Body of pancreas (tissue), 4 donors: ENCODE measurements around the gene ALDH3B2. TPM values are rescaled to one million over a fixed set of nuclear protein-coding genes. Genes with fewer than 3 reads are reported as not detected.

ENCODE experiments used
- ATAC-seq: fragments of 150-250 bp; one replicate; pipeline ENCODE4 v1.9.1; 2016
- DNase-seq, 4 donors: peaks; one replicate each; pipeline ENCODE4 v3.0.0-alpha.2; 2019
- H3K27ac ChIP-seq, 4 donors: fragments of 200-600 bp; sonication (generic); 1 replicate in 3 of 4; 2 replicates in 1 of 4; pipeline versions ENCODE4 v1.5.1 to v1.6.1; 2016 to 2019; ENCODE audit warnings: mild to moderate bottlenecking in 1 of 4, mixed read lengths in 1 of 4, moderate library complexity in 1 of 4
- H3K27me3 ChIP-seq, 2 donors: fragments of 200-600 bp; sonication (generic); one replicate each; pipeline ENCODE4 v1.6.0; 2016; ENCODE audit warnings: mild to moderate bottlenecking in 1 of 2
- H3K36me3 ChIP-seq, 2 donors: fragments of 200-600 bp; sonication (generic); replicated peaks in 1 of 2; 2 replicates each; pipeline ENCODE4 v1.5.1; 2016; ENCODE audit warnings: low read depth in 2 of 2; ENCODE audit not compliant: insufficient read depth in 1 of 2
- H3K4me1 ChIP-seq: fragments of 200-600 bp; sonication (generic); one replicate; pipeline ENCODE4 v1.6.0; 2016
- H3K4me3 ChIP-seq, 2 donors: fragments of 200-600 bp; sonication (generic); 1 replicate in 1 of 2; 2 replicates in 1 of 2; pipeline ENCODE4 v1.5.1; 2016 to 2019
- H3K9me3 ChIP-seq, 3 donors: fragments of 200-600 bp; sonication (generic); 1 replicate in 2 of 3; 2 replicates in 1 of 3; pipeline ENCODE4 v1.5.1; 2016
- POLR2A ChIP-seq, 3 donors: fragments of 450-650 bp; IDR thresholded peaks; one replicate each; pipeline ENCODE4 v1.6.1; 2016; ENCODE audit warnings: antibody characterized with exemption in 3 of 3, mild to moderate bottlenecking in 2 of 3
- WGBS, 2 donors: methylation state at CpG; one replicate each; pipeline ENCODE4 v1.1.5; 2017; 5-methylcytosine and 5-hydroxymethylcytosine counted together
- intact Hi-C: fragments of 100-400 bp; cut with DNase I; formaldehyde crosslinking; loops from one replicate; pipeline ENCODE4 v1.15.1; 2023
- total RNA-seq, 2 donors: library from RNA; depleted of rRNA; stranded (reverse); fragments of >200 nt; gene quantifications; one replicate each; pipeline ENCODE4 v1.1.0, GENCODE V29; 2016
- TF ChIP-seq, protein P1 (sequence below), 7 experiments: fragments of 450-650 bp in 4 of 7; fragments of 200-600 bp in 3 of 7; sonication (generic) in 3 of 7; IDR thresholded peaks; one replicate each; pipeline ENCODE4 v1.5.1; 2016 to 2019; ENCODE audit warnings: antibody characterized with exemption in 7 of 7

The ALDH3B2 gene
- total RNA-seq, 2 donors from 2014 or later, result not detected

DNA sequence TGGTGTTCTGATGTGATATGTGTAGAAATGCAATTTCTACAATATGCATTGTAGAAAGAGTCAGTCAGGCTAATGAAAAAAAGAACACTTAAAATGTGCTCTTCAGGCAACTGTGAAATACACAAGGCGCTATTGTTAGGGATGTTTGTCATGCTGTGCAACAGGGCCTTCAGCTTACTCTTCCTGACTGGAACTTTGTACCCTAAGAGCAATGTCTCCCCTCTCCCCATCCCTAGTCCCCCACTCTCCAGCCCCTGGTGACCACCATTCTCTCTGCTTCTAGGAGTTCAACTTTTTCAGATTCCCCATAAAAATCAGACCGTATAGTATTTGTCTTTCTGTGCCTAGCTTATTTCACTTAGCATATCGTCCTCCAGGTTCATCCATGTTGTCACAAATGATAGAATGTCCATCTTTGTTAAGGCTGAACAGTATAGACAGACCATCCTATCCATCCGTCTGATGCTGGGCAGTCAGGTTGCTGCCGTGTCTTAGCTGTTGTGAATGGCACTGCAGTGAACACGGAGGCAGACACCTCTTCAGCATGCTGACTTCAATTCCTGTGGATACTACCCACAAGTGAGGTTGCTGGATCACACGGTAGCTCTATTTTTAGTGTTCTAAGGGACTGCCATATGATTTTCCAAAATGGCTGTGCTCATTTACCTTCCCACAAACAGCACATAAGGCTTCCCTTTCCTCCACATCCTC, 57.0 kb downstream of the ALDH3B2 start:
- DNase-seq (no peak), ATAC-seq (no peak)
- Histone ChIP-seq H3K27ac (no peak overlapping the region), H3K4me1 (peaks cover 16% of the 10 kb centered on the region), H3K27me3 (no peaks in the 10 kb centered on the region), H3K4me3 (no peak overlapping the region), H3K9me3 (no peaks in the 10 kb centered on the region), H3K36me3 (peaks cover 0 to 2% of the 10 kb centered on the region in 2 donors)
- WGBS, 2 donors, result 71 to 84% methylated on average over 7 of the region's 7 CpGs
- intact Hi-C loops, result no loop called here
- TF ChIP-seq POLR2A (IDR thresholded peaks at IDR 0.05), result no peak
- TF ChIP-seq, protein P1, sequence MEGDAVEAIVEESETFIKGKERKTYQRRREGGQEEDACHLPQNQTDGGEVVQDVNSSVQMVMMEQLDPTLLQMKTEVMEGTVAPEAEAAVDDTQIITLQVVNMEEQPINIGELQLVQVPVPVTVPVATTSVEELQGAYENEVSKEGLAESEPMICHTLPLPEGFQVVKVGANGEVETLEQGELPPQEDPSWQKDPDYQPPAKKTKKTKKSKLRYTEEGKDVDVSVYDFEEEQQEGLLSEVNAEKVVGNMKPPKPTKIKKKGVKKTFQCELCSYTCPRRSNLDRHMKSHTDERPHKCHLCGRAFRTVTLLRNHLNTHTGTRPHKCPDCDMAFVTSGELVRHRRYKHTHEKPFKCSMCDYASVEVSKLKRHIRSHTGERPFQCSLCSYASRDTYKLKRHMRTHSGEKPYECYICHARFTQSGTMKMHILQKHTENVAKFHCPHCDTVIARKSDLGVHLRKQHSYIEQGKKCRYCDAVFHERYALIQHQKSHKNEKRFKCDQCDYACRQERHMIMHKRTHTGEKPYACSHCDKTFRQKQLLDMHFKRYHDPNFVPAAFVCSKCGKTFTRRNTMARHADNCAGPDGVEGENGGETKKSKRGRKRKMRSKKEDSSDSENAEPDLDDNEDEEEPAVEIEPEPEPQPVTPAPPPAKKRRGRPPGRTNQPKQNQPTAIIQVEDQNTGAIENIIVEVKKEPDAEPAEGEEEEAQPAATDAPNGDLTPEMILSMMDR (IDR thresholded peaks at IDR 0.05), result no peak

DNA sequence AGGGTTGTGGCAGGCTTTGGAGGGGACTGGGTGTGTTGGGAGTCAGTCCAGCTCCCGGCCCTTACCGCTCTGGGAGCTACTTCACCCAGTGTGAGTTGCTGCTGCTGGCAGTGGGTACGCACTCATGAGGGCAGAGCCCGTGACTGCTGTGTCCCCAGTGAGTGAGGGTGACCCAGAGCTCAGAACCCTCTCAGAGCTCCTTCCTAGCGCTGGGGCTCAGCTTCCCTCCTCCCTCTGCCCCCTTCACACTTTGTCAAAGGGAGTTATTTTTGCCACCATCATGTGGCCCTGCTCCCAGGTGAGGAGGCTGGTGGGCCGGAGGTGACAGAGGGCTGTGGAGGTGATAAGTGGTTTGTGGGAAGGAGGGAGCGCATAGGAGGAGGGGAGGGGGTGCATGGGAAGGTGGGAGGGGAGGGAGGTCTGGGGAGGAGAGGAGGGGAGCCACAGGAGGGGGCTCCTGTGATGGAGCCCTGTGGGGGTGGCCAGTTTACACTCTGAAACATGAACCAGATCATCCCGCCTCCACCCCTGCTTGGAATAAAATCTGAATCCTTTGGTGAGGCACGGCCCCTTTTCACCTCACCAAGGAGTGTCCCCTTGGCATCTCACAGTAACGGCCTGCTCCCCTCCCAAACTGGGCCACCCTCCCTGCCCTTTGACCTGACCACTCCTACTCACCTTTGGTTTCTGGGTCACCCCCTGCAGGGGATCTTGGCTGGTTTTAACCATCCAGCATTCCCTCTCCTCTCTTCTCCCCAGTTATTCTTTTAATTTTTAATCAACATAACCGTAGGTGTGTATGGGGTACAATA, 57.8 kb downstream of the ALDH3B2 start:
- intact Hi-C loops, result no loop called here
- Histone ChIP-seq H3K27me3 (no peaks in the 10 kb centered on the region), H3K27ac (no peak overlapping the region), H3K4me3 (no peak overlapping the region), H3K36me3 (peaks cover 0 to 3% of the 10 kb centered on the region in 2 donors), H3K4me1 (peaks cover 16% of the 10 kb centered on the region), H3K9me3 (no peaks in the 10 kb centered on the region)
- DNase-seq (no peak), ATAC-seq (no peak)
- TF ChIP-seq, protein P1 (IDR thresholded peaks at IDR 0.05), result no peak
- no peak for TF ChIP-seq POLR2A (IDR thresholded peaks at IDR 0.05)
- WGBS, 2 donors, result 53 to 60% methylated on average over 9 to 11 of the region's 11 CpGs

DNA sequence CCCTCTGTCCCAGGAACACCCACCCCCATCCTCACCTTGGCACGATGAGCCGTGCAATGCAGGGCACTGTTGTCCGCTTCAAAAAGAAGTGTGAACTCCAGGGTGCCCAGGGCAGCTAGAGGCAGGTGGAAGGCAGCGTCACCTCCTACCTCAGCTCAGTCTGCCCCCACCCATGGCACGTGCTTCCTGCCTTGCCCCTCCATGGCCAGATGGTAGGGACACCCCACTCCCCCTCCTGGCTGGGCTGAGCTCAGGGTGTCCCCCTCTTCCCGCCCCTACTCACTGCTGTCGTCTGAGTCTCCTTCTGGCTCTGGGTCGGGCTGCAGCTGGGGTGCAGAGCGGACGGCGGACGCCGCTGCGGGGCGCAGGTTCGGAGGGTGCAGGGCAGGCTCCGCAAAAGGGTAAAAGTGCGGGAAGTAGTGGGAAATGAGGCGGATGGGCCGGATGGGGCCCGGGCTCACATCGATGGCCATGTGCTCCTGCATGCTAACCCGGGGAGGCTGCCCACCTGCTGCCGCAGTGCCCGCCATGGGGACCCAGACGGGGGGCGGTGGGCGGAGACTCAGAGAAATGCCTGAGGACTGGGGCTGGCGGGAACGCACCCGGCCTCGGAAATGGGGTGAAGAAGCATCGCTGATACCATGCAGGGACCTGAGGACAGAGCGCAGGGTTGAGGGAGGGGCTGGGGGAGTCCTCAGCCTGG, 58.5 kb downstream of the ALDH3B2 start:
- intact Hi-C loops, result no loop called here
- H3K4me1 ChIP-seq, result peaks cover 16% of the 10 kb centered on the region
- peaks cover 0 to 7% of the 10 kb centered on the region in 2 donors for H3K36me3 ChIP-seq
- no peaks in the 10 kb centered on the region for H3K27me3 ChIP-seq
- no peaks in the 10 kb centered on the region for H3K9me3 ChIP-seq
- 32 to 40% methylated on average over 16 to 32 of the region's 34 CpGs for WGBS, 2 donors
- no peak overlapping the region for H3K4me3 ChIP-seq
- H3K27ac ChIP-seq, result no peak overlapping the region
- DNase-seq, result no peak
- ATAC-seq, result no peak
- no peak for TF ChIP-seq POLR2A (IDR thresholded peaks at IDR 0.05)
- TF ChIP-seq, protein P1 (IDR thresholded peaks at IDR 0.05), result peak in 1 of 7 experiments; percentile 3

DNA sequence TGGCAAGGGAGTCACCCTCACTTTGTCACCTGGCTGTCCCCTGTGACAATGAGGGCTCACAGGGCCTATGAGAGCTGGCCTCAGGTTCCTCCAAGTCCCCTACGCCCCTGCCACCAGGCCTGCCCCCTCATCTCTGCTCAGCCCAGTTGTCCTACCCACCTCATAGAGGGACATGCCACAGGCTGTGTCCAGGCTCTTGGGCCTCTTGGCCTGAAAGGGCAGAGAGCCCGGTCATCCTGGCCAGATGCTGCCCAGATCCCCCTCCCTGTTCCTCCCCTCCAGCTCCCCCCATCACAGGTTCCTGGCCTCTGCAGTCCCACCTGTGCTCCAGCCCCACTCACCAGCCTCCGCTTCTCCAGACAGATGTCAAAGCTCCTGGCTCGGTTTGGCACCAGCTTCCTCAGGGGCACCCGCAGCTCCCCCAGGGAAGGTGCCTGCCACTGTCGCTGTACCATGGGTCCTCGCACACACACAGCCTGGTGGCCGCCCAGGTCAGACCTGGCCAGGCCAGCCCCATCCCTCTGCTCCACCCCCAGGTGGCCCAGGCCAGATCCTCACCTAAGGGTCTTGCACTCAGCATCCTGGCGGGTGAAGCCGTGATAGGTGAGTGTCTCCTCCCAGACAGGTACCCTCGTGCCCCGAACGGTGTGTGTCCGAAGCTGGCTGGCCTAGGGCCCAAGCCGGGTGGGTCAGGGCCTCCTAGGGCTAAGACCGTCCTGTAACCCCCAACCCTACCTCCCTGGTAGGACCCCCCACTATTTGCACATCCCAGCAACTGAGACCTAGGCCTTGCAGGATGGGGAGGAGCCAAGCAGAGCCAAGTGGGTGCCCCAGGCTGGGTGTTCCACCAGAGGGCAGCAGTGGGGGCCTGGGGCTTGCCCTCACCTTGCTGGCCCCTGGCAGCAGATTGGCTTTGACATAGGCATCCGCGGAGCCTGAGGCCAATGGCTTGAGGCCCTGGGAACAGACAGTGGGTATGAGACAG, 59.4 kb downstream of the ALDH3B2 start:
- no peak for TF ChIP-seq POLR2A (IDR thresholded peaks at IDR 0.05)
- TF ChIP-seq, protein P1 (IDR thresholded peaks at IDR 0.05), result peak; percentile 35 to 62 (median 59)
- peaks cover 0 to 12% of the 10 kb centered on the region in 2 donors for H3K36me3 ChIP-seq
- no peaks in the 10 kb centered on the region for H3K27me3 ChIP-seq
- ATAC-seq, result peak; percentile 72
- H3K4me1 ChIP-seq, result peaks cover 16% of the 10 kb centered on the region
- peak; percentile 62 to 74 (median 68) for DNase-seq
- intact Hi-C loops, result no loop called here
- H3K4me3 ChIP-seq, result no peak overlapping the region
- no peaks in the 10 kb centered on the region for H3K9me3 ChIP-seq
- H3K27ac ChIP-seq, result peak overlapping the region; percentile 59 to 85 (median 74)
- WGBS, 2 donors, result 71 to 72% methylated on average over 6 to 18 of the region's 18 CpGs
